Measurements from ENCODE around the gene ACKR4. TPM values are rescaled to one million over a fixed set of nuclear protein-coding genes. Genes with fewer than 3 reads are reported as not detected.
A peak's percentile ranks its signal among the peaks of the same experiment; 100 is the strongest.

The ACKR4 gene
- total and polyA plus RNA-seq, 9 of the 15 experiments (the other 6 are each of a cell fraction or from before 2014, with no cell fraction given): 0.04 to 0.06 TPM; not detected in 7

DNA sequence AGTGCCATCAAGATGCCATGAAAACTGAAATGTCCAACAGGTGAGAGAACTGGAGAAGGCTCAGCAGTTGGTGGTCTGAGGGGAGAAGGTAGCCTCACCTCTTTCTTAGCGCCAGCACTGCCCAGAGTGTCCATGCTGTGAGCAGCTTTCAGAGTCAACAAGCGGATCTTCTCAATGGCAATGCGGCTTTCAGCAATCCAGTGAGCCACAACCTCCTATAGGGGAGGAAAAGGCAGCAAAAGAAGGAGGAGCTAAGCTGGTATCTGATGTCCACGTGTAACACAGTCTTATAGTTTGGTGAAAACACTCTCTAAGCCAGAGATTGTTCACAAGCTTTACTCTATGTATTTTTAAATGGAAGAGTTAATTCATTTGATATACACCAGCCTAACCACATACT lies 36.1 kb upstream of the ACKR4 start:
- no peaks in the 10 kb centered on the region for H3K79me2 ChIP-seq (ENCODE audit: control insufficient read depth, insufficient read depth, low read length)
- BruUV-seq (replicated peaks): no TSS peak
- DNase-seq (ENCODE audit: extremely low read depth in 1 of 4, low spot score in 3 of 4): no peak
- no peaks in the 10 kb centered on the region for H3K9me3 ChIP-seq (replicated peaks; ENCODE audit: control insufficient read depth, insufficient read depth, low read depth, low read length)
- H3K4me3 ChIP-seq: no peak overlapping the region
- no peaks in the 10 kb centered on the region for H4K20me1 ChIP-seq (replicated peaks; ENCODE audit: control insufficient read depth, insufficient read depth, low read length)
- CTCF ChIA-PET (ENCODE audit: low intra/inter-chr PET ratio): no interaction called here
- no peak overlapping the region; the same call in 1 of the 2 replicates for H2AFZ ChIP-seq (ENCODE audit: low read depth, low read length)
- no peaks in the 10 kb centered on the region for H3K27me3 ChIP-seq (ENCODE audit: control insufficient read depth in 2 of 2, insufficient read depth in 2 of 2, low read length in 2 of 2)
- WGBS (ENCODE audit: insufficient coverage, low coverage, missing lambda C conversion rate): 37% methylated on average over 3 of the region's 4 CpGs
- no peak overlapping the region for H3K9ac ChIP-seq (ENCODE audit: insufficient read depth in 1 of 2, low read depth in 2 of 2, low read length in 2 of 2)
- TF ChIP-seq STAT5B (CRISPR knock-in tag; IDR thresholded peaks at IDR 0.05) (no peak), HNRNPL (IDR thresholded peaks at IDR 0.05; ENCODE audit: low read depth, low read length) (no peak), TCF3 (CRISPR knock-in tag; IDR thresholded peaks at IDR 0.05) (no peak), KDM2B (CRISPR knock-in tag; IDR thresholded peaks at IDR 0.05) (no peak), L3MBTL2 (IDR thresholded peaks at IDR 0.05) (peak; percentile 23; the same call in 1 of the 2 replicates), IRF1 (CRISPR knock-in tag; IDR thresholded peaks at IDR 0.05; ENCODE audit: borderline replicate concordance) (no peak)
- POLR2A ChIA-PET: interaction anchor here (0.6 kb wide), 1 partner anchor 25 kb away, joined by 3 read pairs; no protein-coding TSS in a partner anchor
- ATAC-seq: peak; percentile 74
- FAIRE-seq: no peak
- in situ Hi-C loops (cut with MboI): no loop called here
- H3K4me1 ChIP-seq (replicated peaks in 1 of 2; ENCODE audit: control insufficient read depth in 2 of 2, insufficient read depth in 2 of 2, low read length in 2 of 2): peaks cover 5 to 11% of the 10 kb centered on the region in 2 experiments; a peak in 4 of 5 replicates
- no peak overlapping the region for H3K27ac ChIP-seq (ENCODE audit: extremely low read depth, low read depth, low read length)
- no peak overlapping the region for H3K4me2 ChIP-seq (ENCODE audit: insufficient read depth, low read length)
- intact Hi-C loops (cut with micrococcal nuclease): no loop called here
- no peaks in the 10 kb centered on the region for H3K9me1 ChIP-seq (ENCODE audit: control insufficient read depth, insufficient read depth, low read length)
- no peaks in the 10 kb centered on the region for H3K36me3 ChIP-seq (ENCODE audit: control insufficient read depth, insufficient read depth, low read length)

Data from K562 (cell line).